WTC11 (cell line): ENCODE data around the gene PDGFRB. TPM values are rescaled to one million over a fixed set of nuclear protein-coding genes. Genes with fewer than 3 reads are reported as not detected.

ENCODE experiments used
- ATAC-seq: fragments of 200-7000 bp; cut with Tn5 transposase; 2 replicates; pipeline ENCODE4 v1.10.0; 2021; ENCODE audit warnings: mild to moderate bottlenecking, moderate library complexity
- CTCF ChIA-PET: fragments of 300-600 bp; sonication (Branson Sonifier 250); formaldehyde crosslinking; loops from one replicate; lab custom pipeline; 2021; ENCODE audit warnings: antibody characterized with exemption; lab: Charles Lee
- POLR2A ChIA-PET: fragments of 350-600 bp; sonication (Branson Sonifier 250); formaldehyde crosslinking; loops from one replicate; lab custom pipeline; 2021; ENCODE audit warnings: antibody characterized with exemption; lab: Charles Lee
- DNase-seq: peaks from one replicate; pipeline ENCODE4 v3.0.0; 2021; ENCODE audit warnings: low spot score
- H3K27ac Mint-ChIP-seq: 2 replicates; pipeline ENCODE4 v1.8.0; 2021; ENCODE audit warnings: mixed read lengths
- H3K27me3 Mint-ChIP-seq: 2 replicates; pipeline ENCODE4 v1.8.0; 2021; ENCODE audit warnings: low read depth, mild to moderate bottlenecking, moderate library complexity, mixed read lengths
- H3K36me3 Mint-ChIP-seq: 2 replicates; pipeline ENCODE4 v1.8.0; 2021; ENCODE audit warnings: mixed read lengths
- H3K4me1 Mint-ChIP-seq: 2 replicates; pipeline ENCODE4 v1.8.0; 2022; ENCODE audit warnings: mixed read lengths
- H3K4me3 Mint-ChIP-seq: 2 replicates; pipeline ENCODE4 v1.8.0; 2021; ENCODE audit warnings: mild to moderate bottlenecking, moderate library complexity, mixed read lengths
- H3K9me3 Mint-ChIP-seq: 2 replicates; pipeline ENCODE4 v1.8.0; 2021; ENCODE audit warnings: mixed read lengths
- FOXP1 ChIP-seq: sonication (generic); formaldehyde crosslinking; IDR thresholded peaks from 2 replicates; pipeline ENCODE4 v1.8.0; 2022; ENCODE audit warnings: missing genetic modification reagents, mild to moderate bottlenecking, moderate library complexity, borderline replicate concordance
- GTF2I ChIP-seq: fragments of 250-450 bp; sonication (Bioruptor Pico); conservative IDR thresholded peaks from 2 replicates; pipeline ENCODE4 v1.4.0; 2021; ENCODE audit warnings: mild to moderate bottlenecking
- HMGA2 ChIP-seq: fragments of 250-450 bp; sonication (Bioruptor Pico); IDR thresholded peaks from 2 replicates; pipeline ENCODE4 v1.4.0; 2021; ENCODE audit warnings: mild to moderate bottlenecking, moderate library complexity
- IRF2 ChIP-seq: sonication (generic); formaldehyde crosslinking; IDR thresholded peaks from 2 replicates; pipeline ENCODE4 v1.8.0; 2022; ENCODE audit warnings: low read depth, missing genetic modification reagents, borderline replicate concordance
- NFYB ChIP-seq: sonication (generic); formaldehyde crosslinking; conservative IDR thresholded peaks from 2 replicates; pipeline ENCODE4 v1.8.0; 2022; ENCODE audit warnings: low read depth, missing genetic modification reagents
- SOX15 ChIP-seq: fragments of 250-450 bp; sonication (Bioruptor Pico); IDR thresholded peaks from 2 replicates; pipeline ENCODE4 v1.9.0; 2021; ENCODE audit warnings: mild to moderate bottlenecking
- SP1 ChIP-seq: sonication (generic); formaldehyde crosslinking; conservative IDR thresholded peaks from 2 replicates; pipeline ENCODE4 v1.8.1; 2022; ENCODE audit warnings: missing genetic modification reagents
- TCF7 ChIP-seq: sonication (generic); formaldehyde crosslinking; IDR thresholded peaks from 2 replicates; pipeline ENCODE4 v1.8.0; 2022; ENCODE audit warnings: mild to moderate bottlenecking, low read depth, missing genetic modification reagents, moderate library complexity
- ZNF317 ChIP-seq: sonication (generic); formaldehyde crosslinking; IDR thresholded peaks from 2 replicates; pipeline ENCODE4 v1.8.1; 2023; ENCODE audit warnings: low read depth, mild to moderate bottlenecking, moderate library complexity, missing genetic modification reagents, borderline replicate concordance
- ZNF423 ChIP-seq: fragments of 250-450 bp; sonication (Bioruptor Pico); IDR thresholded peaks from 2 replicates; pipeline ENCODE4 v2.1.2; 2022; ENCODE audit warnings: mild to moderate bottlenecking, moderate library complexity
- total RNA-seq: library from RNA; stranded (reverse); gene quantifications from 3 replicates; pipeline ENCODE4 v1.2.3, GENCODE V29; 2021
- TF ChIP-seq, protein P1 (sequence below): sonication (generic); formaldehyde crosslinking; IDR thresholded peaks from 2 replicates; pipeline ENCODE4 v1.8.0; 2022; ENCODE audit warnings: mild to moderate bottlenecking, missing genetic modification reagents
- TF ChIP-seq, protein P2 (sequence below): sonication (generic); formaldehyde crosslinking; IDR thresholded peaks from 2 replicates; pipeline ENCODE4 v1.8.1; 2023; ENCODE audit warnings: mild to moderate bottlenecking, missing genetic modification reagents
- TF ChIP-seq, protein P3 (sequence below): sonication (generic); formaldehyde crosslinking; IDR thresholded peaks from 2 replicates; pipeline ENCODE4 v1.8.0; 2023; ENCODE audit warnings: missing genetic modification reagents
- TF ChIP-seq, protein P4 (sequence below): sonication (generic); formaldehyde crosslinking; IDR thresholded peaks from 2 replicates; pipeline ENCODE4 v1.8.1; 2023; ENCODE audit warnings: mild to moderate bottlenecking, moderate library complexity, missing genetic modification reagents
- TF ChIP-seq, protein P5 (sequence below): fragments of 250-450 bp; sonication (Bioruptor Pico); conservative IDR thresholded peaks from 2 replicates; pipeline ENCODE4 v1.9.0; 2021; ENCODE audit warnings: mild to moderate bottlenecking
- TF ChIP-seq, protein P6 (sequence below): sonication (generic); formaldehyde crosslinking; IDR thresholded peaks from 2 replicates; pipeline ENCODE4 v1.8.0; 2022; ENCODE audit warnings: mild to moderate bottlenecking, missing genetic modification reagents
- TF ChIP-seq, protein P7 (sequence below): sonication (generic); formaldehyde crosslinking; IDR thresholded peaks from 2 replicates; pipeline ENCODE4 v1.8.0; 2022; ENCODE audit warnings: mild to moderate bottlenecking, missing genetic modification reagents

Gene PDGFRB
- total RNA-seq, 1 experiment from 2014 or later, result 5.1 TPM

DNA sequence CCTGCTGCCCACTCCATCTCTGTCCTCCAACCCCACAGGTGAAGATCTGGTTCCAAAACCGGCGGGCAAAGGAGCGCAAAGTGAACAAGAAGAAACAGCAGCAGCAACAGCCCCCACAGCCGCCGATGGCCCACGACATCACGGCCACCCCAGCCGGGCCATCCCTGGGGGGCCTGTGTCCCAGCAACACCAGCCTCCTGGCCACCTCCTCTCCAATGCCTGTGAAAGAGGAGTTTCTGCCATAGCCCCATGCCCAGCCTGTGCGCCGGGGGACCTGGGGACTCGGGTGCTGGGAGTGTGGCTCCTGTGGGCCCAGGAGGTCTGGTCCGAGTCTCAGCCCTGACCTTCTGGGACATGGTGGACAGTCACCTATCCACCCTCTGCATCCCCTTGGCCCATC, 27.8 kb upstream of the PDGFRB start (continued):
- TF ChIP-seq, protein P1, sequence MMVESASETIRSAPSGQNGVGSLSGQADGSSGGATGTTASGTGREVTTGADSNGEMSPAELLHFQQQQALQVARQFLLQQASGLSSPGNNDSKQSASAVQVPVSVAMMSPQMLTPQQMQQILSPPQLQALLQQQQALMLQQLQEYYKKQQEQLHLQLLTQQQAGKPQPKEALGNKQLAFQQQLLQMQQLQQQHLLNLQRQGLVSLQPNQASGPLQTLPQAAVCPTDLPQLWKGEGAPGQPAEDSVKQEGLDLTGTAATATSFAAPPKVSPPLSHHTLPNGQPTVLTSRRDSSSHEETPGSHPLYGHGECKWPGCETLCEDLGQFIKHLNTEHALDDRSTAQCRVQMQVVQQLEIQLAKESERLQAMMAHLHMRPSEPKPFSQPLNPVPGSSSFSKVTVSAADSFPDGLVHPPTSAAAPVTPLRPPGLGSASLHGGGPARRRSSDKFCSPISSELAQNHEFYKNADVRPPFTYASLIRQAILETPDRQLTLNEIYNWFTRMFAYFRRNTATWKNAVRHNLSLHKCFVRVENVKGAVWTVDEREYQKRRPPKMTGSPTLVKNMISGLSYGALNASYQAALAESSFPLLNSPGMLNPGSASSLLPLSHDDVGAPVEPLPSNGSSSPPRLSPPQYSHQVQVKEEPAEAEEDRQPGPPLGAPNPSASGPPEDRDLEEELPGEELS (CRISPR knock-in tag), result no peak
- no peak for TF ChIP-seq SP1 (CRISPR knock-in tag)
- TF ChIP-seq, protein P2, sequence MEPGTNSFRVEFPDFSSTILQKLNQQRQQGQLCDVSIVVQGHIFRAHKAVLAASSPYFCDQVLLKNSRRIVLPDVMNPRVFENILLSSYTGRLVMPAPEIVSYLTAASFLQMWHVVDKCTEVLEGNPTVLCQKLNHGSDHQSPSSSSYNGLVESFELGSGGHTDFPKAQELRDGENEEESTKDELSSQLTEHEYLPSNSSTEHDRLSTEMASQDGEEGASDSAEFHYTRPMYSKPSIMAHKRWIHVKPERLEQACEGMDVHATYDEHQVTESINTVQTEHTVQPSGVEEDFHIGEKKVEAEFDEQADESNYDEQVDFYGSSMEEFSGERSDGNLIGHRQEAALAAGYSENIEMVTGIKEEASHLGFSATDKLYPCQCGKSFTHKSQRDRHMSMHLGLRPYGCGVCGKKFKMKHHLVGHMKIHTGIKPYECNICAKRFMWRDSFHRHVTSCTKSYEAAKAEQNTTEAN (CRISPR knock-in tag), result no peak
- no peak for TF ChIP-seq ZNF317 (CRISPR knock-in tag)
- TF ChIP-seq HMGA2 (CRISPR knock-in tag), result no peak
- no peak for TF ChIP-seq NFYB
- TF ChIP-seq, protein P3, sequence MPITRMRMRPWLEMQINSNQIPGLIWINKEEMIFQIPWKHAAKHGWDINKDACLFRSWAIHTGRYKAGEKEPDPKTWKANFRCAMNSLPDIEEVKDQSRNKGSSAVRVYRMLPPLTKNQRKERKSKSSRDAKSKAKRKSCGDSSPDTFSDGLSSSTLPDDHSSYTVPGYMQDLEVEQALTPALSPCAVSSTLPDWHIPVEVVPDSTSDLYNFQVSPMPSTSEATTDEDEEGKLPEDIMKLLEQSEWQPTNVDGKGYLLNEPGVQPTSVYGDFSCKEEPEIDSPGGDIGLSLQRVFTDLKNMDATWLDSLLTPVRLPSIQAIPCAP (CRISPR knock-in tag), result no peak
- no peak for TF ChIP-seq IRF2 (CRISPR knock-in tag)
- TF ChIP-seq FOXP1 (CRISPR knock-in tag), result no peak
- TF ChIP-seq, protein P4, sequence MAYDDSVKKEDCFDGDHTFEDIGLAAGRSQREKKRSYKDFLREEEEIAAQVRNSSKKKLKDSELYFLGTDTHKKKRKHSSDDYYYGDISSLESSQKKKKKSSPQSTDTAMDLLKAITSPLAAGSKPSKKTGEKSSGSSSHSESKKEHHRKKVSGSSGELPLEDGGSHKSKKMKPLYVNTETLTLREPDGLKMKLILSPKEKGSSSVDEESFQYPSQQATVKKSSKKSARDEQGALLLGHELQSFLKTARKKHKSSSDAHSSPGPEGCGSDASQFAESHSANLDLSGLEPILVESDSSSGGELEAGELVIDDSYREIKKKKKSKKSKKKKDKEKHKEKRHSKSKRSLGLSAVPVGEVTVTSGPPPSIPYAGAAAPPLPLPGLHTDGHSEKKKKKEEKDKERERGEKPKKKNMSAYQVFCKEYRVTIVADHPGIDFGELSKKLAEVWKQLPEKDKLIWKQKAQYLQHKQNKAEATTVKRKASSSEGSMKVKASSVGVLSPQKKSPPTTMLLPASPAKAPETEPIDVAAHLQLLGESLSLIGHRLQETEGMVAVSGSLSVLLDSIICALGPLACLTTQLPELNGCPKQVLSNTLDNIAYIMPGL (CRISPR knock-in tag), result no peak
- TF ChIP-seq, protein P5, sequence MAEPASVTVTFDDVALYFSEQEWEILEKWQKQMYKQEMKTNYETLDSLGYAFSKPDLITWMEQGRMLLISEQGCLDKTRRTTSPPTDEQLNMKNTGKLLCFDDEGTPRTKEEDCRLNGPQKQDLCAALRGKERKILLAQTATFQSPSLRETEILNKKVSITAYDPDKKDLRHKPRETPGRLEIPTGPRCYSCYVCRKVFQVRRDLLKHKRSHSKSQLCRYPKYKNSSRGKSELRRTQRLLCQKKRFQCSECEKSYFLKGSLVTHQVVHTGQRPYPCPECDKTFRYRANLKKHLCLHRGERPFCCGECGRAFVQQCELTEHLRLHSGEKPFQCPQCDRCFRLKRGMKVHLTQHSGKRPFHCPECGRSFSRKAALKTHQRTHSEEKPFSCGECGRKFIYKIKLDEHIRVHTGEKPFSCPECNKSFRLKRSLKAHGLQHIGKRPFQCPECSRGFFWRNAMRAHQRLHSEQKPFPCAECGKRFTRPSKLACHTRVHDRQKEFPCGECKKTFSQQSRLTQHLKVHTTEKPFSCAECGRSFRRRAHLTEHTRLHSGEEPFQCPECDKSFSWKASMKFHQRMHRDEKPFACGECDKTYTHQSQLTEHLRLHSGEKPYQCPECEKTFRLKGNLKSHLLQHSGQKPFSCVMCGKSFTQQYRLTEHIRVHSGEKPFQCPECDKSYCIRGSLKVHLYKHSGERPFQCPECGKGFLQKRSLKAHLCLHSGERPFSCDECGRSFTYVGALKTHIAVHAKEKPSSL (CRISPR knock-in tag), result no peak

DNA sequence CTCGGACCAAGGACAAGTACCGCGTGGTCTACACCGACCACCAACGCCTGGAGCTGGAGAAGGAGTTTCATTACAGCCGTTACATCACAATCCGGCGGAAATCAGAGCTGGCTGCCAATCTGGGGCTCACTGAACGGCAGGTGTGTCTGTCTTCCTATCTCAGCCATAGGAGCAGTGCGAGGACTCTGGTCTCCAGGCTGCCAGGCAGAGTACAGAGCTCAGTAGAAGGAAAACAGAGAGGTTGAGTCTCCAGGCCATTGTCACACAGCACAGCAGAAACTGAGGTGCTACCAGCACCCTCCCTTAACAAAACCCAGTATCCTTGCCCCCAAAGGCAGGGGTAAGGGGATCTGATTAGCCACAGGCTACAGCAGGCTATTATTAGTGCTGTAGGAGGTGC, 27.1 kb upstream of the PDGFRB start:
- Mint-ChIP-seq H3K27ac (no peak overlapping the region), H3K36me3 (no peaks in the 10 kb centered on the region), H3K4me1 (peaks cover 21% of the 10 kb centered on the region), H3K27me3 (peaks cover 36% of the 10 kb centered on the region), H3K4me3 (no peak overlapping the region), H3K9me3 (no peaks in the 10 kb centered on the region)
- TF ChIP-seq ZNF423 (CRISPR knock-in tag) (no peak), GTF2I (CRISPR knock-in tag) (0 out of 2 replicates have a peak, but pooled peaks have one; percentile 18), IRF2 (CRISPR knock-in tag) (no peak), TCF7 (CRISPR knock-in tag) (no peak), SOX15 (CRISPR knock-in tag) (no peak)
- TF ChIP-seq, protein P6, sequence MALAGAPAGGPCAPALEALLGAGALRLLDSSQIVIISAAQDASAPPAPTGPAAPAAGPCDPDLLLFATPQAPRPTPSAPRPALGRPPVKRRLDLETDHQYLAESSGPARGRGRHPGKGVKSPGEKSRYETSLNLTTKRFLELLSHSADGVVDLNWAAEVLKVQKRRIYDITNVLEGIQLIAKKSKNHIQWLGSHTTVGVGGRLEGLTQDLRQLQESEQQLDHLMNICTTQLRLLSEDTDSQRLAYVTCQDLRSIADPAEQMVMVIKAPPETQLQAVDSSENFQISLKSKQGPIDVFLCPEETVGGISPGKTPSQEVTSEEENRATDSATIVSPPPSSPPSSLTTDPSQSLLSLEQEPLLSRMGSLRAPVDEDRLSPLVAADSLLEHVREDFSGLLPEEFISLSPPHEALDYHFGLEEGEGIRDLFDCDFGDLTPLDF (CRISPR knock-in tag), result no peak
- TF ChIP-seq, protein P7, sequence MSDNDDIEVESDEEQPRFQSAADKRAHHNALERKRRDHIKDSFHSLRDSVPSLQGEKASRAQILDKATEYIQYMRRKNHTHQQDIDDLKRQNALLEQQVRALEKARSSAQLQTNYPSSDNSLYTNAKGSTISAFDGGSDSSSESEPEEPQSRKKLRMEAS (CRISPR knock-in tag), result no peak
- no peak for DNase-seq
- ChIA-PET CTCF (no interaction called here), POLR2A (no interaction called here)
- no peak for ATAC-seq
